Lower lobe of right lung (tissue), 2 donors: ENCODE results near the gene SLC6A8. TPM values are rescaled to one million over a fixed set of nuclear protein-coding genes. Genes with fewer than 3 reads are reported as not detected.
A peak's percentile ranks its signal among the peaks of the same experiment; 100 is the strongest.

Experiments used
- ATAC-seq, 2 donors: fragments of 200-7000 bp; cut with Tn5 transposase; one replicate each; pipeline ENCODE4 v1.9.1; 2020 to 2022; ENCODE audit warnings: mild to moderate bottlenecking in 2 of 2, moderate library complexity in 2 of 2
- DNase-seq: peaks from one replicate; pipeline ENCODE4 v3.0.0-alpha.2; 2020
- H3K27ac ChIP-seq: fragments of 200-600 bp; one replicate; pipeline ENCODE4 v1.8.0; 2022
- H3K27me3 ChIP-seq: fragments of 200-600 bp; one replicate; pipeline ENCODE4 v1.8.0; 2022; ENCODE audit warnings: low read depth
- H3K36me3 ChIP-seq: fragments of 200-600 bp; one replicate; pipeline ENCODE4 v1.8.0; 2022; ENCODE audit warnings: mild to moderate bottlenecking
- H3K4me1 ChIP-seq: fragments of 200-600 bp; one replicate; pipeline ENCODE4 v1.8.0; 2022
- H3K4me3 ChIP-seq: fragments of 200-600 bp; one replicate; pipeline ENCODE4 v1.8.0; 2022; ENCODE audit warnings: mild to moderate bottlenecking
- H3K9me3 ChIP-seq: fragments of 200-600 bp; one replicate; pipeline ENCODE4 v1.8.0; 2022
- intact Hi-C: fragments of 100-400 bp; cut with DNase I; formaldehyde crosslinking; loops from one replicate; pipeline ENCODE4 v1.11.0; 2022
- total RNA-seq: library from RNA; stranded (reverse); fragmentation: NEBNext Ultra II Directional; extraction: Animal tissue kit (Norgen Biotek cat#: 25700); gene quantifications from one replicate; pipeline ENCODE4 v1.2.1, GENCODE V29; 2021
- TF ChIP-seq, protein P1 (sequence below): fragments of 200-600 bp; IDR thresholded peaks from one replicate; pipeline ENCODE4 v1.8.0; 2022; ENCODE audit warnings: antibody characterized with exemption, mild to moderate bottlenecking
- donor health status: DM: no; HTN: yes; CAD: no; lungs with severe emphysema.

SLC6A8 gene
- total RNA-seq, 1 donor from 2014 or later = 7.1 TPM

DNA sequence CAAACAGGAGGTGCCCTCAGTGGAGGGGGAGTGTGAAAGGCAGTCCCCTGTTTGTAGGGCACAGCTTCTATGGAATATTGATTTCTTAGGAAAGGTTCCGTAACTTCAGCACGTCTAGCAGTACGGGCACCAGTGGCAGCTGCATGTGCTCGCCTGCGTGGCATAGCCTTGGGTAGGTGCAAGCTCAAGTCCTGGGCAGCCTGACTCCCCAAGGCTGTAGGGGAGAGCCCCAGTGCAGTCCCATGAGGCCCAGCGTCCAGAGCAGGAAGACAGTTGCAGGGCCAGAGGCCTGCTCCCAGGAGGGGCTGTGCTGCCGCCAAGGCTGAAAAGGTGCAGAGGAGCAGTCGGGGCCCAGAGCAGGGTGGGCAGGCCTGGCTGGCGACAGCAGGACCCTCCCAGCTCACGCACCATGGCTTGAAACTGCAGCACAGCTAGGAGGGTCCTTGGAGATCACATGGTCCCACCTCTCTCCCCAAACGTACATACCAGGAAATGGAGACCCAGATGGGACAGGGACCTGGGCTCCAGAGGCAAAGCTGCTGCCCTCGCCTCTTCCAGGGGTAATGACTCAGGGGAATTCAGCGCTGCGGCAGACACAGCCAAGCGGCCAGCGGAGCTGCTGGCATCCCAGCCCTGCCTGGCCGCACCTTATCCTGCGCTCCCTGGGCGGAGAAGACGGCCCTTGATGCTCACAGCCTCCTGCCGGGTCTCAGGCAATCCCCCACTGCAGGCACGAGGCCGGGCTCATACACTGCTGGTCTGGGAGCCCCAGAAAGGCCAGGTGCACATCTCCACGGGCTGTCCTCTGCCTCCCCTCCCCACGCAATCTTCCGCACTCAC, 46.8 kb upstream of the SLC6A8 start:
- DNase-seq (no peak), ATAC-seq (no peak)
- Histone ChIP-seq H3K4me1 (no peaks in the 10 kb centered on the region), H3K4me3 (no peak overlapping the region), H3K27ac (no peak overlapping the region), H3K9me3 (no peaks in the 10 kb centered on the region), H3K36me3 (no peaks in the 10 kb centered on the region), H3K27me3 (peaks cover 39% of the 10 kb centered on the region)
- TF ChIP-seq, protein P1, sequence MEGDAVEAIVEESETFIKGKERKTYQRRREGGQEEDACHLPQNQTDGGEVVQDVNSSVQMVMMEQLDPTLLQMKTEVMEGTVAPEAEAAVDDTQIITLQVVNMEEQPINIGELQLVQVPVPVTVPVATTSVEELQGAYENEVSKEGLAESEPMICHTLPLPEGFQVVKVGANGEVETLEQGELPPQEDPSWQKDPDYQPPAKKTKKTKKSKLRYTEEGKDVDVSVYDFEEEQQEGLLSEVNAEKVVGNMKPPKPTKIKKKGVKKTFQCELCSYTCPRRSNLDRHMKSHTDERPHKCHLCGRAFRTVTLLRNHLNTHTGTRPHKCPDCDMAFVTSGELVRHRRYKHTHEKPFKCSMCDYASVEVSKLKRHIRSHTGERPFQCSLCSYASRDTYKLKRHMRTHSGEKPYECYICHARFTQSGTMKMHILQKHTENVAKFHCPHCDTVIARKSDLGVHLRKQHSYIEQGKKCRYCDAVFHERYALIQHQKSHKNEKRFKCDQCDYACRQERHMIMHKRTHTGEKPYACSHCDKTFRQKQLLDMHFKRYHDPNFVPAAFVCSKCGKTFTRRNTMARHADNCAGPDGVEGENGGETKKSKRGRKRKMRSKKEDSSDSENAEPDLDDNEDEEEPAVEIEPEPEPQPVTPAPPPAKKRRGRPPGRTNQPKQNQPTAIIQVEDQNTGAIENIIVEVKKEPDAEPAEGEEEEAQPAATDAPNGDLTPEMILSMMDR = no peak
- intact Hi-C loops = no loop called here

DNA sequence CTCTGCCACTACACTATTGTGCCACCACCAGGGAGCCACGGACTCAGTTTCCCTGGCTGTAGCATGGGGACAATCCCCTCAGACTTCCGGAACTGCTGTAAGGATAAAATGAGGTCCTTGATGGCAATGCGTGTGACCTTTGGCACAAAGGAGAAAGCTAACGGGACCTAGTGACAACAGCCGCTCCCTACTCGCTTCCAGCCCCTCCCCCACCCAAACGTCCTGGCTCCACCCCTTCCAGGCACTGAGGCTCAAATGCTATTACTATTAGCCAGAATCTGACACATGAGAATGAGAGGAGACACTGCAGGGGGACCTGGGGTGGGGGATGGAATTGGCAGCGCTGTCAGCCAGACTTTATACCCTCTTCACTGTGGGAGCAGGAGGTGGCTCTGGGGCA, 46.1 kb upstream of the SLC6A8 start:
- intact Hi-C loops = no loop called here
- TF ChIP-seq, protein P1 = no peak
- Histone ChIP-seq H3K27me3 (peaks cover 43% of the 10 kb centered on the region), H3K9me3 (no peaks in the 10 kb centered on the region), H3K36me3 (no peaks in the 10 kb centered on the region), H3K27ac (no peak overlapping the region), H3K4me3 (no peak overlapping the region), H3K4me1 (no peaks in the 10 kb centered on the region)
- no peak for ATAC-seq
- no peak for DNase-seq

DNA sequence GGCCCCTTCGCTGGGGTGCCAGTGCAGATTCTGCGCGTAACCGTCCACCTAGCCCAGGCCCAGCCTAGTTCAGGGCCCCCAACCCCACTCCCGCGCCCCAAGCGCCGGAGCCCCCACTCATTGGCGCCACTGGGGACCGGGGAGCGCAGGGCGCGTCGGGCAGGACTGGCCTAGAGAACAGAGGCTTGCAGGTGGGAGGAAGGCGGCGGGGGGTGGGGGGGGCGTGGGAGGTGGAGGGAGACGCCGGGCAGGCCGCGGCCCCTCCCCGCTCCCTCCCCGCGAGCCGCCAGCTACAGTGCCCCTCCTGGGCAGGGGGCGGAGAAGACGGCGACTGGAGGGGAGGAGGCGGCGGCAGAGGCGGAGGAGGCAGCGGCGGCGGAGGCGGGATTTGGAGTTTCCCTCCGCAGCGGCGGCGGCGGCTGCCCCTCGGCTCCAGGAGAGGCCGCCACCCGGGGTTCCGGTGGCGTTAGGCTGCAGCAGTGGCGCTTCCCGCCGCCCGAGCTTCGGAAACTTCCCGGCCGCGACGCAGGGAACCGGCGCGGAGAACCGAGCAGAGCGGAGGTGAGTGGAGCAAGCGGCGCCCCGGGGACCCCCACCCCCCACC, 45.6 kb upstream of the SLC6A8 start:
- Histone ChIP-seq H3K4me1 (no peaks in the 10 kb centered on the region), H3K27me3 (peaks cover 47% of the 10 kb centered on the region), H3K27ac (no peak overlapping the region), H3K9me3 (no peaks in the 10 kb centered on the region), H3K36me3 (no peaks in the 10 kb centered on the region), H3K4me3 (peak overlapping the region; percentile 17)
- TF ChIP-seq, protein P1 = no peak
- DNase-seq (no peak), ATAC-seq (no peak)
- intact Hi-C loops = no loop called here

DNA sequence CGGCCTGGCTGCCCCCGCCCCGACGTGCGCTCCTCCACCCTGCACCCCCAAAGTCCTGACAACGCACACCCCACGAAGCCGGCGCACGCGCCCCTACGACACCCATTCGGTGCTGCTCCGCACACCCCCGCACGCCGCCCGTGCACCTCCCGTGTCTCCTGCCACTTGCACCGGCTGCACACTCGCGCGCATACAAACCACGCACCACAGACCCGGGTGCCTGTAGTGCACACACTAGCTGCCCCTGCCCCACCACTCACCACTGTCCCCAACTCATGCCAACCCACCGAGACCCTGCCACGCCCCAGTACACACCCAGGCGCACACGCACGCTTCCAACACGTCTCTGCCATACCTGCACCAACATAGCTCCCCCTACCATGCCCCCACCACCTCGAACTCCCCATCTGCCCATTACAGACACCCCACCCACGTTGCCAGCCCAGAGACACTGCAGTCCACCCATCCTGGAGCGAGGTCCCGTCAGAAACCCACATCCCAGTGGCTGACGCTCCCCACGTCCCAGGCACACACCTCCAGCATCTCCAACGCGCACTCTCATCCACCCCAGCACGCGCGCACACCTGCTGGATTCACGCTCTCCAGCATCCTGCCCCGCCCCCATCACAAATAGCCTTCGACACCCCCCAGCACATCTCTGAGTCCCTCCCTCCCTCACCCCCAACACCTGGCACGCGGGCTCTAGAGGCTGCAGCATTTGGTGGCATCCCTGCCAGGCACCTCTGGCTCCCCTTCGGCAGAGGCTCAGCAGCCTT, 44.9 kb upstream of the SLC6A8 start:
- DNase-seq = no peak
- H3K27me3 ChIP-seq = peaks cover 54% of the 10 kb centered on the region

More for the DNA sequence above, 44.9 kb upstream of the SLC6A8 start:
- H3K4me1 ChIP-seq = no peaks in the 10 kb centered on the region
- intact Hi-C loops = no loop called here
- H3K9me3 ChIP-seq = no peaks in the 10 kb centered on the region
- no peak overlapping the region for H3K27ac ChIP-seq
- no peak overlapping the region for H3K4me3 ChIP-seq
- no peak for ATAC-seq
- TF ChIP-seq, protein P1 = no peak
- no peaks in the 10 kb centered on the region for H3K36me3 ChIP-seq
